WERI-Rb-1 (cell line): Measurements from ENCODE around the gene TRO.

Source experiments
- DNase-seq: peaks from one replicate; pipeline ENCODE4 v3.0.0-alpha.2; 2020
- H3K27ac ChIP-seq: fragments of 250-450 bp; sonication (Bioruptor Pico); 2 replicates; pipeline ENCODE4 v1.5.1; 2020; ENCODE audit warnings: mild to moderate bottlenecking, moderate library complexity
- H3K27me3 ChIP-seq: fragments of 250-450 bp; sonication (Bioruptor Pico); 2 replicates; pipeline ENCODE4 v1.5.1; 2021; ENCODE audit warnings: mild to moderate bottlenecking, low read depth, moderate library complexity; ENCODE audit not compliant: insufficient read depth, severe bottlenecking
- H3K36me3 ChIP-seq: fragments of 250-450 bp; sonication (Bioruptor Pico); 2 replicates; pipeline ENCODE4 v1.5.1; 2020; ENCODE audit warnings: mild to moderate bottlenecking, moderate library complexity
- H3K4me3 ChIP-seq: 2 replicates; pipeline ENCODE4 v1.5.1; 2011; ENCODE audit warnings: low read depth, mild to moderate bottlenecking, control low read depth, low read length
- H3K9me3 ChIP-seq: fragments of 250-450 bp; sonication (Bioruptor Pico); 2 replicates; pipeline ENCODE4 v1.5.1; 2021; ENCODE audit warnings: mild to moderate bottlenecking, moderate library complexity; ENCODE audit not compliant: severe bottlenecking
- TF ChIP-seq, protein P1 (sequence below): IDR thresholded peaks from 2 replicates; pipeline ENCODE4 v1.5.1; 2011; ENCODE audit warnings: low read depth, mild to moderate bottlenecking, control low read depth, inconsistent platforms, low read length

Gene TRO, protein sequence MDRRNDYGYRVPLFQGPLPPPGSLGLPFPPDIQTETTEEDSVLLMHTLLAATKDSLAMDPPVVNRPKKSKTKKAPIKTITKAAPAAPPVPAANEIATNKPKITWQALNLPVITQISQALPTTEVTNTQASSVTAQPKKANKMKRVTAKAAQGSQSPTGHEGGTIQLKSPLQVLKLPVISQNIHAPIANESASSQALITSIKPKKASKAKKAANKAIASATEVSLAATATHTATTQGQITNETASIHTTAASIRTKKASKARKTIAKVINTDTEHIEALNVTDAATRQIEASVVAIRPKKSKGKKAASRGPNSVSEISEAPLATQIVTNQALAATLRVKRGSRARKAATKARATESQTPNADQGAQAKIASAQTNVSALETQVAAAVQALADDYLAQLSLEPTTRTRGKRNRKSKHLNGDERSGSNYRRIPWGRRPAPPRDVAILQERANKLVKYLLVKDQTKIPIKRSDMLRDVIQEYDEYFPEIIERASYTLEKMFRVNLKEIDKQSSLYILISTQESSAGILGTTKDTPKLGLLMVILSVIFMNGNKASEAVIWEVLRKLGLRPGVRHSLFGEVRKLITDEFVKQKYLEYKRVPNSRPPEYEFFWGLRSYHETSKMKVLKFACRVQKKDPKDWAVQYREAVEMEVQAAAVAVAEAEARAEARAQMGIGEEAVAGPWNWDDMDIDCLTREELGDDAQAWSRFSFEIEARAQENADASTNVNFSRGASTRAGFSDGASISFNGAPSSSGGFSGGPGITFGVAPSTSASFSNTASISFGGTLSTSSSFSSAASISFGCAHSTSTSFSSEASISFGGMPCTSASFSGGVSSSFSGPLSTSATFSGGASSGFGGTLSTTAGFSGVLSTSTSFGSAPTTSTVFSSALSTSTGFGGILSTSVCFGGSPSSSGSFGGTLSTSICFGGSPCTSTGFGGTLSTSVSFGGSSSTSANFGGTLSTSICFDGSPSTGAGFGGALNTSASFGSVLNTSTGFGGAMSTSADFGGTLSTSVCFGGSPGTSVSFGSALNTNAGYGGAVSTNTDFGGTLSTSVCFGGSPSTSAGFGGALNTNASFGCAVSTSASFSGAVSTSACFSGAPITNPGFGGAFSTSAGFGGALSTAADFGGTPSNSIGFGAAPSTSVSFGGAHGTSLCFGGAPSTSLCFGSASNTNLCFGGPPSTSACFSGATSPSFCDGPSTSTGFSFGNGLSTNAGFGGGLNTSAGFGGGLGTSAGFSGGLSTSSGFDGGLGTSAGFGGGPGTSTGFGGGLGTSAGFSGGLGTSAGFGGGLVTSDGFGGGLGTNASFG (N-terminal part only)

DNA sequence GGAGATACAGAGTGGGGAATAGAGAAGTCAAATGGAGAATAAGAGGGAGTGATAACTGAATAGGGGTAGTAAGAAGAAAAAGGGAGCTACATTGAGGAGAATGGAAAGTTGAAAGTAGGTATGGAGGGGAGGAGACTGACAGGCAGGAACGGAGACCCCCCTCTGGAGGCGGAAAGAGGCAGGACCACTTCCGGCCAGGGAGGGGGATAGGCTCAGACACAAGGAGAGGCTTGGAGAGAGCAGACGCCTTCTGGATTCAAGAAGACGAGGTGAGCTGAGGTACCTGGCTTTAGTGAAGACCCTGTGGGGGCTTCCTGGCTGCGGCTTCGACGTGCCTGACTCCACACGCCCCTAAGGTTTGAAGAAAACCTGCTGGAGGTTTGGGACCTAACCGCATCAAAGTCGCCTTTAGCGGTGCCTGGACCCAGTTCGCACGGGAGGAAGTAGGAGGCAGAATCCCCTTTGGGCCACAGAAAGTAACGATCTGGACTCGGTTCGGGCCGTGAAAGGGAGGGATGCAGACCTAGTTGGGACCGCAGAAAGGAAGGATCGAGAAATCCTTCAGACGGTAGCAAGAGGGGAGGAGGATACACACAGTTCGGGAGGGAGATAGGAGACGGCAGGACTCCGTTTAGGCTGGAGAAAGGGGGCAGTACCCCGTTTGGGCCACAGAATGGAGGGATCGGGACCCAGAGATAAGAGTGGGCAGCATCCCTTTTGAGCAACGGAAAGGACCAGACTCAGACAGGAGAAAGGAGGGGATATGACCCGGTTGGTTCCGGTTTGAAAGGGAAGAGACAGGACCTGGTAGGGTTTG lies at the start of gene TRO:
TSS of gene TRO (plus strand) at position 215 of the 817 bp plus-strand sequence. CDS start 1,423 bp downstream, outside the sequence.
- TF ChIP-seq, protein P1, sequence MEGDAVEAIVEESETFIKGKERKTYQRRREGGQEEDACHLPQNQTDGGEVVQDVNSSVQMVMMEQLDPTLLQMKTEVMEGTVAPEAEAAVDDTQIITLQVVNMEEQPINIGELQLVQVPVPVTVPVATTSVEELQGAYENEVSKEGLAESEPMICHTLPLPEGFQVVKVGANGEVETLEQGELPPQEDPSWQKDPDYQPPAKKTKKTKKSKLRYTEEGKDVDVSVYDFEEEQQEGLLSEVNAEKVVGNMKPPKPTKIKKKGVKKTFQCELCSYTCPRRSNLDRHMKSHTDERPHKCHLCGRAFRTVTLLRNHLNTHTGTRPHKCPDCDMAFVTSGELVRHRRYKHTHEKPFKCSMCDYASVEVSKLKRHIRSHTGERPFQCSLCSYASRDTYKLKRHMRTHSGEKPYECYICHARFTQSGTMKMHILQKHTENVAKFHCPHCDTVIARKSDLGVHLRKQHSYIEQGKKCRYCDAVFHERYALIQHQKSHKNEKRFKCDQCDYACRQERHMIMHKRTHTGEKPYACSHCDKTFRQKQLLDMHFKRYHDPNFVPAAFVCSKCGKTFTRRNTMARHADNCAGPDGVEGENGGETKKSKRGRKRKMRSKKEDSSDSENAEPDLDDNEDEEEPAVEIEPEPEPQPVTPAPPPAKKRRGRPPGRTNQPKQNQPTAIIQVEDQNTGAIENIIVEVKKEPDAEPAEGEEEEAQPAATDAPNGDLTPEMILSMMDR = 0 out of 2 replicates have a peak, but pooled peaks have one; percentile 18
- peak; percentile 35 for DNase-seq
- Histone ChIP-seq H3K36me3 (no peaks in the 10 kb centered on the region), H3K27ac (no peak within 1 kb of the TSS), H3K4me3 (peak within 1 kb of the TSS; percentile 54), H3K9me3 (no peaks in the 10 kb centered on the region), H3K27me3 (peaks cover 20% of the 10 kb centered on the region)

DNA sequence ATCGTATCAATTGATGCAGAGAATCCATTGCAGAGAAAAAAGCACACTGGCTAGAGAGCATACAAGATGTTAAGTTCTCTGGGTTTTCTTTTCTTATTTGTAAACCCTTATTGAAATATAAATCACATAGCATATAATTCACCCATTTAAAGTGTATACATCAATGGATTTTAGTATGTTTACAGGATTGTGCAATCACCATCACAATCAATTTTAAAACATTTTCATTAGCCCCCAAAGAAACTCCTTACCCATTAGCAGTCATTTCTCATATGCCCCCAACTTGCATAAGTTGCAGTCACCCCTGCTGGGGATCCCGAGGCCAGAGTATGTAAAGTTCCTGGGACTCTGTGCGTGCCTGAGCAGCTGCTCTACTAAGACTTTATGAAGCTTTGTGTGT lies 34.9 kb upstream of the TRO start:
- no peak overlapping the region for H3K4me3 ChIP-seq
- DNase-seq = no peak
- peaks cover 30% of the 10 kb centered on the region for H3K27me3 ChIP-seq
- TF ChIP-seq, protein P1 = no peak
- H3K27ac ChIP-seq = no peak overlapping the region
- no peaks in the 10 kb centered on the region for H3K9me3 ChIP-seq
- no peaks in the 10 kb centered on the region for H3K36me3 ChIP-seq

DNA sequence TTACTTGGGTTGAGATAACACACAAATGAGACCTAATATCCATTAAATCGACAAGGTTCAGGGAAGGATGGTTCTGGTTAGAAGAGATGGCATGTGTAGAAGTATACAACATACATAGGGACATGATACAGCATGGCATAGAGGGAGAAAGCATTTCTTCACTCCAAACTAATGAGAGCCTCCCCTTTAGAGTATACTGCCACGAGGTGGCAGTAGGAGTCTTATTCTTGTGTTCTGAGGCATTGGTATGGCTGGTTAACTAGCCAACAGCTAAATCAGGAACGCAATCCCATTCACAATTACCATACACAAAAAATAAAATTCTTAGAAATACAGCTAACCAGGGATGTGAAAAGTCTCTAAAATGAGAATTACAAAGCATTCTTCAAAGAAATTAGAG lies 29.1 kb upstream of the TRO start:
- TF ChIP-seq, protein P1 = peak; percentile 48; the same call in 1 of the 2 replicates
- Histone ChIP-seq H3K27ac (no peak overlapping the region), H3K4me3 (no peak overlapping the region), H3K9me3 (no peaks in the 10 kb centered on the region), H3K27me3 (peaks cover 21% of the 10 kb centered on the region), H3K36me3 (no peaks in the 10 kb centered on the region)
- peak; percentile 20 for DNase-seq

DNA sequence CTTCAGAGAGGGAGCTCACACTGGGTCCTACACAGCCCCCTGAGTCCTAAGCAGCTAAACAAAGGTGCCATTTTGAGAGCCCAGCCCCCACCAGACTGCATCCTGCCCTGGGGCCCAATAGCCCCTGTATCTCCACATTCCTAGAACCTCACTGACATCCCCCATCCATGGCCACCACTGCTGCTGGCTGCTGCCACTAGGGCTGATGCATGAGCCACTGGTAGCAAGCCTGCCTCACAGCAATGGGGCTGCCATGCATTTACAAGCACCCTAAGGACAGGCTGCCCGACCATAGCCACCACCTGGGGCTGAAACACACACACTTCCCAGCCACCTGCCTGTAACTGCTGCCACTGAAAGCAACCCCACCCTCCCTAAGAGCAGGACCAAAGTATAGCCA lies 26.5 kb upstream of the TRO start:
- H3K27me3 ChIP-seq = peaks cover 23% of the 10 kb centered on the region
- DNase-seq = no peak
- no peaks in the 10 kb centered on the region for H3K36me3 ChIP-seq
- no peak overlapping the region for H3K4me3 ChIP-seq
- no peaks in the 10 kb centered on the region for H3K9me3 ChIP-seq
- TF ChIP-seq, protein P1 = no peak
- H3K27ac ChIP-seq = no peak overlapping the region

DNA sequence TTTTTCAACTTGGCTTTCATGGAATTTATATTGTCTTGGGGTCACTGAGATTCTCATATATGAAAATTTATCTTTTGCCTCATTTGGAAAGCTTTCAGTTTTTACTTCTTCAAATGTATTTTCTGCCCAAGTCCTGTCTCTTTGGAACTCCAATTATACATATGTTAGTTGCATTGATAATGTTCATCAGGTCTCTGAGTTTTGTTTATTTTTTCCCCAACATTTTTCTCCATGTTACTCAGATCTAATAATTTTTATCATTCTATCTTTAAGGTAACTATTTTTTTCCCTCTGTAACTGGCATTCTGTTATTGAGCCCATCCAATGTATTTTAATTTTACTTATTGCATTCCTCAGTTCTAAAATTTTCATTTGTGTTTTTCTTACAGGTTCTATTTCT lies 10.7 kb upstream of the TRO start:
- Histone ChIP-seq H3K27me3 (no peaks in the 10 kb centered on the region), H3K36me3 (no peaks in the 10 kb centered on the region), H3K9me3 (no peaks in the 10 kb centered on the region), H3K27ac (no peak overlapping the region), H3K4me3 (no peak overlapping the region)
- TF ChIP-seq, protein P1 = no peak
- no peak for DNase-seq
